ENCODE data around the gene SURF1.

Gene SURF1

DNA sequence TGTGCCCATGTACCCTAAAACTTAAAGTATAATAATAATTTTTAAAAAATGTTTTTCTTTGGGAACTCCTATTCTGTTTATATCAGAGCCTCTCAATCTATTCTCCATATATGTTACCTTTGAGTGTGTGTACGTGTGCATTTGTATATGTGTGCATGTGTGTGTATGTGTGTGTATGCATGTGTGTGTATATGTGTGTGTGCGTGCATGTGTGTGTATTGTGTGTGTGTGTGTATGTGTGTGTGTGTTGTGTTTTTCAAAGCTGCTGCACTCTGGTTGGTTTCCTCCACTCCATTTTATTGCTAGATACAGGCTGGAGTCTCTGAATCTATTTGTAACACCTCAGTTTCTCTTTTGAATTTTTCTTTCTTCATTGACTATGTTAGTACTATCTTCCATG is 40.3 kb downstream of the SURF1 start:
- no peak for DNase-seq

- no peak for DNase-seq
These were observed 46.7 kb downstream of the SURF1 start for GRCh38 chr9:133309608-133310007.

GRCh38 chr9:133307301-133307700 is 49.0 kb downstream of the SURF1 start:
- no peak for DNase-seq

- DNase-seq = no peak
These were observed 49.8 kb downstream of the SURF1 start for GRCh38 chr9:133306242-133307204.

DNA sequence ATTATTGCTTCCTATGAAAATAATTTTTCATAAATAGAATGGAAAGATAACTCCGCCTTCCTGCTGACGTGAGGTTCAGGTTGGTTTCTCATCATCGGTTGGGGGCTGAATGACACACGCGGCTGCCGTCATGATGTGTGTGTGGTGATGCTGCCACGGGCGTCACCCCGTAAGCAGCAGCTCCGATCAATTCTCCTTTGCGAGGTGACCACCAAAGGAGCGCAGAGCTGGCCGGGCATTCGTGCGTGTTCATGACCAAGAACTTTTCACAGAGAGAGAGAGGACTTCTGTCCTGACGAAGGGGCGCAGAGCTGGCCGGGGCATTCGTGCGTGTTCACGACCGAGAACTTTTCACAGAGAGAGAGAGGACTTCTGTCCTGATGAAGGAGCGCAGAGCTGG is 50.6 kb downstream of the SURF1 start:
- DNase-seq = no peak

GRCh38 chr9:133304477-133305377 is 51.6 kb downstream of the SURF1 start:
- DNase-seq = no peak

- DNase-seq = no peak
These were observed 52.2 kb downstream of the SURF1 start for GRCh38 chr9:133304158-133304470.

- no peak for DNase-seq
These were observed 52.8 kb downstream of the SURF1 start for GRCh38 chr9:133303266-133304157.

Measured in OCI-M1 (cell line).